Neuron (in vitro differentiated cells): Measurements from ENCODE around the gene CD300C.

ENCODE experiments used
- H2AFZ ChIP-seq: one replicate; pipeline ENCODE4 v1.6.1; 2013; ENCODE audit warnings: low read depth, mild to moderate bottlenecking, inconsistent platforms, low read length, moderate library complexity
- H3K27me3 ChIP-seq: one replicate; pipeline ENCODE4 v1.6.1; 2013; ENCODE audit warnings: low read length; ENCODE audit not compliant: insufficient read depth
- H3K36me3 ChIP-seq: one replicate; pipeline ENCODE4 v1.6.1; 2013; ENCODE audit warnings: low read length; ENCODE audit not compliant: insufficient read depth
- H3K4me1 ChIP-seq: one replicate; pipeline ENCODE4 v1.6.1; 2013; ENCODE audit warnings: low read length; ENCODE audit not compliant: insufficient read depth
- H3K4me3 ChIP-seq: 2 replicates; pipeline ENCODE4 v1.5.1; 2013; ENCODE audit warnings: mild to moderate bottlenecking, low read length, moderate library complexity
- H3K9me3 ChIP-seq: one replicate; pipeline ENCODE4 v1.6.1; 2013; ENCODE audit warnings: low read length

The CD300C gene

GRCh38 chr17:74552037-74552436 lies 6.1 kb upstream of the CD300C start:
- Histone ChIP-seq H3K9me3 (no peaks in the 10 kb centered on the region), H3K4me3 (no peak overlapping the region), H2AFZ (no peak overlapping the region), H3K4me1 (peaks cover 14% of the 10 kb centered on the region), H3K36me3 (no peaks in the 10 kb centered on the region), H3K27me3 (no peaks in the 10 kb centered on the region)

GRCh38 chr17:74550602-74551001 lies 4.7 kb upstream of the CD300C start:
- H3K4me3 ChIP-seq, result no peak overlapping the region
- H3K4me1 ChIP-seq, result peaks cover 14% of the 10 kb centered on the region
- H3K9me3 ChIP-seq, result no peaks in the 10 kb centered on the region
- no peaks in the 10 kb centered on the region for H3K36me3 ChIP-seq
- H2AFZ ChIP-seq, result no peak overlapping the region
- no peaks in the 10 kb centered on the region for H3K27me3 ChIP-seq

DNA sequence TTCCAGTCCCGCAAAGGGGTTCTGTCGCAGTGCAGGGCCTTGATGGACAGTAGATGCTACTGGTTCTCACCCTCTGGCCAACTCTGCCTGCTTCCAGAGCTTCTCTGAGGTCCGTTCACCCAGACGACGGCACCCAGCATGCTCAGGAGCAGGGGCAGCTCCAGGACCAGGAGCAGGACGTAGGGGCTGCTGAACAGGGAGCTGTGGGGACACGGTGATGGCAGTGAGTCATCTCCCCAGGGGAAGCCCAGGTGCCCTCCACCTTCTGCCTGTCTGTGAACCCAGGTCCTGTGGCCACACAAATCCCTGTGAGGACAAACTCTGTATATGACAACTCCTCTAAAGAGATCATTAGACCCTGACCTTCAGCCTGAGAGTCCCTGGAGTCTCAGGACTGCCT lies 3.4 kb upstream of the CD300C start:
- Histone ChIP-seq H3K9me3 (no peaks in the 10 kb centered on the region), H2AFZ (no peak overlapping the region), H3K4me1 (peaks cover 17% of the 10 kb centered on the region), H3K27me3 (no peaks in the 10 kb centered on the region), H3K4me3 (no peak overlapping the region), H3K36me3 (no peaks in the 10 kb centered on the region)

DNA sequence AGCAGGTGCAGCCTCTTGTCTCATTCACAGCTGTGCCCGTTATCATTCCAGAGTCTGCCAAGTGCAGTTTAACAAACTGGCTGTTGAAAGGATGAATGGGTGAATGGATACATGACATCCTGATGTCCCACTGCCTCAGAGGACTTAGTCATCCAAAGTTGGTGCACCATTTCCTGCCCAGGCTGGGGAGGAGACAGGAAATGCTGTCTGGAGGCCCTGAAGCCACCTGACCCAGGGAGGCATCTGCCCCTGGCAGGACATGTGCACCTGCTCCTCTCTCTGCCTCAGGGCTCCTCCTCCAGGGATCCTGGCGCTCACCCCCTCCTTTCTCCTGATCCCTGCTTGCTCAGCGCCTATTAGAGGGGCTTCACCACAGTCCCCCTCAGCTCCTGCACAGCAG lies 1.8 kb upstream of the CD300C start:
- no peaks in the 10 kb centered on the region for H3K27me3 ChIP-seq
- H3K4me1 ChIP-seq, result peaks cover 17% of the 10 kb centered on the region
- no peaks in the 10 kb centered on the region for H3K9me3 ChIP-seq
- H2AFZ ChIP-seq, result no peak overlapping the region
- no peaks in the 10 kb centered on the region for H3K36me3 ChIP-seq
- no peak overlapping the region for H3K4me3 ChIP-seq

DNA sequence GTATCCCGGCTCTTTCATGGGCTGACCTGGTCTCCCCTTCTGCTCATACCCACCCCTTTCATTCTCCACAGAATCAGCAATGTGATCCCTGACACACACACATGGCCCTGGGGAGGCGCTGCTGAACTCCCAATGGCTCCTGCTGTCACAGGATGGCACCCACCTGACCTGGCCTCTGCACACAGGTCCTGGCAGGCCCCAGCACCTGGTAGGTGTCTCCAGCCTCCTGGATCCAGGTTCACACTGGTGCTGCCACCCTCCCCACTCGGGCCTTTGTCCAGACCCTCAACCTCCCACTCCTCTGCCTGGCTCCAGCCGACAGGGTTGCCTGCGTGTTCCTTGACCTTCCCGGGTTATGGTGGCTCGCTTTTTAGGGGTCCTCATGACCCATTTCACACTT lies 1.3 kb upstream of the CD300C start:
- no peak overlapping the region for H3K4me3 ChIP-seq
- H3K27me3 ChIP-seq, result no peaks in the 10 kb centered on the region
- H3K4me1 ChIP-seq, result peaks cover 14% of the 10 kb centered on the region
- H2AFZ ChIP-seq, result no peak overlapping the region
- no peaks in the 10 kb centered on the region for H3K36me3 ChIP-seq
- no peaks in the 10 kb centered on the region for H3K9me3 ChIP-seq

- Histone ChIP-seq H3K36me3 (no peaks in the 10 kb centered on the region), H3K27me3 (peaks cover 4% of the 10 kb centered on the region), H3K4me1 (peaks cover 8% of the 10 kb centered on the region), H3K9me3 (no peaks in the 10 kb centered on the region), H3K4me3 (no peak overlapping the region), H2AFZ (no peak overlapping the region)
Measured at GRCh38 chr17:74546586-74546985, 671 bp upstream of the CD300C start.

DNA sequence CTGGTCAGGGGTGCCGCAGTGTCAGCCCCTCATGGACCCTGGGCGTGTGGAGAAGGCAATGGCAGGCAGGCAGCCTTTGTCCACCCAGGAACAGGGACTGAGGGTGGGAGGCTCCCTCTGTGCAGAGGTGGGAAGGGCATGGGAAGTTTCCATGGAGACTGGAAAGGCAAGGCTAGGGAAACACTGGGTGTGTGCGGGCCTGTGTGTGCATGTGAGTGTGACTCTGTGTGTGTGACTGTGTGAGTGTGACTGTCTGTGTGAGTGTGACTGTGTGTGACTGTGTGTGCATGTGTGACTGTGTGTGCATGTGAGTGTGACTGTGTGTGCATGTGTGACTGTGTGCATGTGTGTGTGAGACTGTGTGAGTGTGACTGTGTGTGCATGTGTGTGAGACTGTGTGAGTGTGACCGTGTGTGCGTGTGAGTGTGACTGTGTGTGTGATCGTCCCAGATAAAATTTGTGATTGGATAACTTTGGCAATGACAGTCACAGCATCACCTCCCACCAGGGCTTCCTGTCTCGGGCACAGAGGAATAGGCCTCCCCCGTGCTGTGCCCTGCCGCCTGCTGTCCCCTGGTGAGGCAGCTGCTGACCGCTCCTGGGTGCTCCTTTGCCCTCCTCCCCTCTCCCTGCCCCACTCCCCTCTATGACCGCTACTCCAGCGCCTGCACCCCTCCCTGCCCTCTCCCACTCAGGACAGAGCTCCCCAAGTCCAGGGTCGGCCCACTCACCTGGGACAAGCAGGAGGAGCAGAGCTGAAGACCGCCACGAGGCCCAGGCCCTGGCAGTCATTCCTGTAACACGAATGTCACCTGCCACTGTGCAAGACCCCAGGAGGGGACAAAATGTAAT lies 698 bp downstream of the CD300C start:
- no peak overlapping the region for H3K4me3 ChIP-seq
- H3K36me3 ChIP-seq, result no peaks in the 10 kb centered on the region
- H3K4me1 ChIP-seq, result peaks cover 3% of the 10 kb centered on the region
- H3K27me3 ChIP-seq, result peaks cover 12% of the 10 kb centered on the region
- no peak overlapping the region for H2AFZ ChIP-seq
- no peaks in the 10 kb centered on the region for H3K9me3 ChIP-seq

DNA sequence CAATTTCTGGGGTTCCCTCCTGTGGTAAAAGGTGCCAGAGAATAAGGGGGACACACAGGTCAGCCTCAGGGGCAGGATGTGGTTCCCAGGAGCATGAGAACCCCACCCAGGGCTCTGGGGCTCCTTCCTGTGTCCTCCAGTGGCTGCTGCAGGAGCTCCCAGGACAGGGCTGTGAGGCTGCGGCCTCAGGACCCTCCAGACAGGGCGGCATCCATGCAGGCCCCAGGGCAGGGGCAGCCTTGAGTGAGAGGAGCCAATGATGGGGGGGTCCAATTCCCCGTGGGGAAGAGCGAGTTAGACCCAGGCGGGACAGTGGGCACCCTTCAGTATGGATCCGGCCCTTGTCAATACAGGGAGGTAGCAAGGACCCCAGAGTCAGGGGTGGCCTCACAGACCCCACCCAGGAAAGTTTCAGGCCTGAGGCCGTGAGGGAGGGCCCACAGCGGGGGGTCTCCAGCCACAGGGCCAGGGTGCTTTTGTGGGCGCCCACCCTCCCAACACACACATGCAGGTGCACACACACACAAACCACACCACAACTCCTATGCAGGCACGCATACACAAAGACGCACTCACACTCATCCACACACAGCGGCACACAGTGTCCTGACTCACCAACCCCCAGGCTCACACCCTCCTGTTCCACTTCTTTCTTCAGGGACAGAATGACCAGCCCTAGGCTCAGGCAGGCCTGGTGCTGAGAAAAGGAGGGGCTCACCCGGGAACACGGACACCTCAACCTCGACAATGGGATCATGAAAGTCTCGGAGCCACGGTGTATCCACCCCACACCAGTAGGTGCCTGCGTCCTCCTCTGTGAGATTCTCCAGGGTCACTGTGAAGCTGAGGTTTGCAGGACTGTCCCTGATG lies 1.8 kb downstream of the CD300C start:
- no peaks in the 10 kb centered on the region for H3K36me3 ChIP-seq
- no peak overlapping the region for H2AFZ ChIP-seq
- no peak overlapping the region for H3K4me3 ChIP-seq
- H3K27me3 ChIP-seq, result peaks cover 19% of the 10 kb centered on the region
- no peaks in the 10 kb centered on the region for H3K9me3 ChIP-seq
- H3K4me1 ChIP-seq, result peaks cover 3% of the 10 kb centered on the region

DNA sequence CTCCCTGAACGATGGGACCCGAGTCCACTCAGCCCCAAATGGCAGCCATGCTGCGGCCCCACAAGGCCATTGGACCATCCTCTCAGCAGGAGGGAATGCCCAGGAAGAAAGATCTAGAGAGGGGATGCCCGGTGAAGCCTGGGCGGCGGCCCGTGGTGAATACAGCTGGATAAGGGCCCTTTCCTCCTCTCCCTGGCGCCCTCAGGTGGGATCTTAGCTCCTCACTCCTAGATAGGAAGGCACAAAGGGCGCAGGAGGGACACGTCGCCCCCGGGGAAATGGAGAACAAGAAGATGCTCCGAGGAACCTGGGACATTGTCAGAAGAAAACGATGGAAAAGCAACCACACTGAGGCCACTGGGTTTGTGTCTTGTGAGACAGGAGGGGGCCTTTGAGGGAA lies 2.5 kb downstream of the CD300C start:
- H2AFZ ChIP-seq, result no peak overlapping the region
- H3K27me3 ChIP-seq, result peaks cover 20% of the 10 kb centered on the region
- H3K4me1 ChIP-seq, result peaks cover 3% of the 10 kb centered on the region
- H3K36me3 ChIP-seq, result no peaks in the 10 kb centered on the region
- H3K9me3 ChIP-seq, result no peaks in the 10 kb centered on the region
- H3K4me3 ChIP-seq, result no peak overlapping the region

DNA sequence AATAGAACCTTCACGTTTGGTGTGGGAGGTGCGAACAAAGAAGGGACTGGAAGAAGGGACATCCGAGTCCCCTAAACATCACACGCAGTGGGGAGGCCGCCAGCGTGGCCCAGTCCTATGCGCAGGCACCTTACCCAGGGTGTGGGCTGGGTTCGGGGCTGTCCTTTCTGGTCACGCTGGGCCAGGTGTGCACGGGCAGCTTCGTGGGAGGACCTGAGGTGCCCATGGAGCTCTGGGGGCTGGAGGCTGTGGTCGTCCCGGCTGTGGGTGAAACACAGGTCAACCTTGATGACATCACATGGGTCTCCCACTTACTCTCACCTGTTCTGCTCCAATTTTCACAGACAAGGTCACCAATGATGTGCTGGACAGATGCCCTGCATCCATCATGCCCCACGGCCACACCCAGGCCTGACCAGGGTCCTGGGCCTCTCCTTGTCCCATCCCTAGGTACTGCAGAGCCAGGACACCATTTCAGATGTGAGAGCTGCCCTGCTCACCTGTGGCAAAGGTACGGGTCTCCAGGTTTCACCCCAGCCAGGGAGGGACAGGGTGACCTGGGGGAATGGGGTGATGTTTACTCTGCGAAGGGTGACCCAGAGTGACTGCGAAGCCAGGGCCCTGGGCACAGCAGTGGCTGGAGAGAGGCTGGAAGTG lies 3.1 kb downstream of the CD300C start:
- Histone ChIP-seq H3K27me3 (peaks cover 24% of the 10 kb centered on the region), H3K4me1 (peaks cover 3% of the 10 kb centered on the region), H3K9me3 (no peaks in the 10 kb centered on the region)

DNA sequence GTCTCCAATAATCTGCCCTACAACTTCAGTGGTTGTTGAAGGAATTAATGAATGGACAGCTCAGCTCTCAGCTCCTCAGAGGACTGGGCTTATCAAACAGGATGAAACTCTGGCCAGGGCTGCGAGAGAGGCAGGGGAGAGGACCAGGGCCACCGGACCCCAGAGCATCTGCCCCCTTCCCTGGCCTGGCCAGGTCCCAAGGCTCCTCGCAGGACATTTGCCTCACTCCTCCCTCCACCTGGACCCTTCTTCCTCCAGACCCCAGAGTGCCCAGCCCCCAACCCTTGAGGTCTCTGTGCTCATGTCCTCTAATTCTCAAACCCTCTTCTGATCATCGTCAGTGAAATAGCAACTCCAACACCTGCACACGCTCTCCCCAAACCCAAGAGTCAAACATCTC lies 3.7 kb downstream of the CD300C start:
- Histone ChIP-seq H3K9me3 (no peaks in the 10 kb centered on the region), H3K4me1 (peaks cover 3% of the 10 kb centered on the region), H3K4me3 (no peak overlapping the region), H3K27me3 (peaks cover 26% of the 10 kb centered on the region), H2AFZ (no peak overlapping the region), H3K36me3 (no peaks in the 10 kb centered on the region)

More for the DNA sequence above, 3.1 kb downstream of the CD300C start:
- no peak overlapping the region for H2AFZ ChIP-seq
- no peaks in the 10 kb centered on the region for H3K36me3 ChIP-seq
- no peak overlapping the region for H3K4me3 ChIP-seq

DNA sequence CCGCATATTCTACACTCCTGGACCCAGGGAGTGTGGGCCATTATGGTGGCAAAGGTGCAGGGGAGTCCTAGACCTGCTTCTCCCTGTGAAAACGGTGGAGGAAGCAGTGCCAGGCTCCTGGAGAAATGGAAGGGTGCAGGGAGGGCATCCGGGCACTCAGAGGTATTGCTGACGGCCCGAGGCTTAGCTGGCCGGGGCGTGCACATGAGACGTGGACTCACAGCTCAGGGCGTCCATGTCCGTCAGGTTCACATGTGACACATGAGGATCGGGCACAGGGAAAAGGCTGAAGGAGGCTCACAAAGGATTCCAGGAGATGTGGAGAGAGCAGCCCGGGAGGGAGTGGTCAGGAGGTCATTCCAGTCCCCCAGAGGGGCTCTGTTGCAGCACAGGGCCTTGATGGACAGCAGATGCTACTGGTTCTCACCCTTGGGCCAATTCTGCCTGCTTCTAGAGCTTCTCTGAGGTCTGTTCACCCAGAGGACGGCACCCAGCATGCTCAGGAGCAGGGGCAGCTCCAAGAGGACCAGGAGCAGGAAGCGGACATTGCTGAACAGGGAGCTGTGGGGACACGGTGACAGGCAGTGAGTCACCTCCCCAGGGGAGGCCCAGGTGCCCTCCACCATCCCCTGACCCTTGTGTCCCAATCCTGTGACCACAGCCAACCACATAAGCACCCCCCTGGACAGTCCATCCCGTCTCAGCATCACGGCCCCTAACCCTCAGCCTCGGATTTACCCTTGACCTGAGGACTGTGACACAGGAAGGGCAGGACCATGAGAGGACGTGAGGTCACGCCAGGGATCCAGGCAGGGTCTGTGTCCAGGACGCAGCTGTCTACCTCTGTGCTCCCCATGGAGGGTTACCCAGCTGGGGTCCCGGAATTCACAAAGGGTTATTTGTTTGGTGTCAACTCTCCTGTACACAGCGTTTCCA lies 4.5 kb downstream of the CD300C start:
- no peak overlapping the region for H2AFZ ChIP-seq
- H3K4me1 ChIP-seq, result peaks cover 3% of the 10 kb centered on the region
- peaks cover 26% of the 10 kb centered on the region for H3K27me3 ChIP-seq
- H3K9me3 ChIP-seq, result no peaks in the 10 kb centered on the region
- no peaks in the 10 kb centered on the region for H3K36me3 ChIP-seq
- H3K4me3 ChIP-seq, result no peak overlapping the region
